Choroid plexus epithelial cell (primary cell): ENCODE results near the gene SPEM2.

ENCODE experiments used
- DNase-seq: peaks from one replicate; pipeline ENCODE4 v3.0.0-alpha.2; 2010; ENCODE audit warnings: low read depth
- H3K4me3 ChIP-seq: 2 replicates; pipeline ENCODE4 v1.5.1; 2011; ENCODE audit warnings: low read depth, mild to moderate bottlenecking, control low read depth, low read length, moderate library complexity
- TF ChIP-seq, protein P1 (sequence below): conservative IDR thresholded peaks from 2 replicates; pipeline ENCODE4 v1.5.1; 2011; ENCODE audit warnings: low read depth, mild to moderate bottlenecking, control low read depth, inconsistent platforms, low read length, moderate library complexity

Gene SPEM2

DNA sequence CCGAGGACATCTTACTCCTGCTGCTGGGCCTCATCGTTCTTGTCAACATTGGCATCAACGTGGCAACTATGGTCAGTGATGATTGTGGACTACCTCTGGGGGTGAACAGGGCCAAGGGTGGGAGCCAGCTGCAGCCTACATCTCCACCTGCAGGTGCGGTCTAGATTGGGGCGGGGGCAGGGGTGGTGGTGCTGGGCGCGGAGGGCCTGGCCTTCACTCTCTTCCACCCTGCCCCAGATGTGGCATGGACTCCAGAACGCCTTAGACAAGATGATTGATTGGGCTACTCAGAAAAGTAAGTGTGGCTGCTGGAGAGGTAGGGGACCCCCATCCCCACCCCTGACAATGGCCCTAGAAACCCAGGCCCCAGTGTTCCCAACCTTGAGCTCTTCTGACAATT, 340 bp downstream of the SPEM2 start:
- H3K4me3 ChIP-seq, result no peak overlapping the region
- TF ChIP-seq, protein P1, sequence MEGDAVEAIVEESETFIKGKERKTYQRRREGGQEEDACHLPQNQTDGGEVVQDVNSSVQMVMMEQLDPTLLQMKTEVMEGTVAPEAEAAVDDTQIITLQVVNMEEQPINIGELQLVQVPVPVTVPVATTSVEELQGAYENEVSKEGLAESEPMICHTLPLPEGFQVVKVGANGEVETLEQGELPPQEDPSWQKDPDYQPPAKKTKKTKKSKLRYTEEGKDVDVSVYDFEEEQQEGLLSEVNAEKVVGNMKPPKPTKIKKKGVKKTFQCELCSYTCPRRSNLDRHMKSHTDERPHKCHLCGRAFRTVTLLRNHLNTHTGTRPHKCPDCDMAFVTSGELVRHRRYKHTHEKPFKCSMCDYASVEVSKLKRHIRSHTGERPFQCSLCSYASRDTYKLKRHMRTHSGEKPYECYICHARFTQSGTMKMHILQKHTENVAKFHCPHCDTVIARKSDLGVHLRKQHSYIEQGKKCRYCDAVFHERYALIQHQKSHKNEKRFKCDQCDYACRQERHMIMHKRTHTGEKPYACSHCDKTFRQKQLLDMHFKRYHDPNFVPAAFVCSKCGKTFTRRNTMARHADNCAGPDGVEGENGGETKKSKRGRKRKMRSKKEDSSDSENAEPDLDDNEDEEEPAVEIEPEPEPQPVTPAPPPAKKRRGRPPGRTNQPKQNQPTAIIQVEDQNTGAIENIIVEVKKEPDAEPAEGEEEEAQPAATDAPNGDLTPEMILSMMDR, result no peak
- DNase-seq, result no peak

DNA sequence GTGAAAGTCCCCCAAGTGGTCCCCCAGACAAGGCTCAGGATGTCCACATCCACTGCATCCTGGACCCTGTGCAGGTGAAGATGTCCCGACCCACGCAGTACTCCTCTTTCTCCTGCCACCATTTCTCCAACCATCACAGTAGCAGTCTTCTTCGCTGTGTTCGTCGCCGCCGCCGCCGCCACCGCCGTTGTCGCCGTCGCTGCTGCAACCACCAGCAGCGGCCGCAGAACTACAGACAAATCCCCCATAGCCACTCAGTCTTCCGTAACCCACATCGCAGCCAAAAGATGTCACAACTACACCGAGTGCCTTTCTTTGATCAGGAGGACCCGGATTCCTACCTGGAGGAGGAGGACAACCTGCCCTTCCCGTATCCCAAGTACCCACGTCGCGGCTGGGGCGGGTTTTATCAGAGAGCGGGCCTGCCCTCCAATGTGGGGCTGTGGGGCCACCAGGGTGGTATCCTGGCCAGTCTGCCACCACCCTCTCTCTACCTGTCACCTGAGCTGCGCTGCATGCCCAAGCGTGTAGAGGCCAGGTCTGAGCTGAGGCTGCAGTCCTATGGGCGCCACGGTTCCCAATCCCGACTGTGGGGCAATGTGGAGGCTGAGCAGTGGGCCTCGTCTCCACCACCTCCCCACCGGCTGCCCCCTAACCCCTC, 917 bp downstream of the SPEM2 start:
- no peak overlapping the region for H3K4me3 ChIP-seq
- DNase-seq, result no peak
- TF ChIP-seq, protein P1, result no peak

- TF ChIP-seq, protein P1, result no peak
- no peak for DNase-seq
- no peak overlapping the region for H3K4me3 ChIP-seq
These were observed 1.6 kb downstream of the SPEM2 start for GRCh38 chr17:7426896-7427489.

DNA sequence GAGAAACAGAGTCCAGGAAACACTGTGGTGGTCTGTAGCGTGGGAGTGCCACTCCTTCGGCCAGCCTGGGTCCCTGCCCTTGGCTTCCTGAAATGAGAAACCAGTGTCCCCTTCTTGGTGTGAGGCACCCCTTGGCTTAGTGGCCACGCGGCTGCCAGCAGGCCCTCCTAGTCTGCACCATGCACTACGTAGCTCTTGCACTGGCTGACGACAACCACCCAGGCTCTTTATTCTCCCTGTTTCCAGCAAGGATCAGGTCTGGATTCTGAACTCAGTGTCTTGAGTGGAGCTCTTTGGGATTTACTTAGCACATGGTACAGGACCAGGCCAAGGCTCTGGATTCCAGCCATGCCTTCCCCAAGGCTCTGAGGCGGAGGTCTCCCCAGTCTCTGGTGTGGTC, 2.1 kb downstream of the SPEM2 start:
- no peak for DNase-seq
- TF ChIP-seq, protein P1, result no peak
- H3K4me3 ChIP-seq, result no peak overlapping the region

DNA sequence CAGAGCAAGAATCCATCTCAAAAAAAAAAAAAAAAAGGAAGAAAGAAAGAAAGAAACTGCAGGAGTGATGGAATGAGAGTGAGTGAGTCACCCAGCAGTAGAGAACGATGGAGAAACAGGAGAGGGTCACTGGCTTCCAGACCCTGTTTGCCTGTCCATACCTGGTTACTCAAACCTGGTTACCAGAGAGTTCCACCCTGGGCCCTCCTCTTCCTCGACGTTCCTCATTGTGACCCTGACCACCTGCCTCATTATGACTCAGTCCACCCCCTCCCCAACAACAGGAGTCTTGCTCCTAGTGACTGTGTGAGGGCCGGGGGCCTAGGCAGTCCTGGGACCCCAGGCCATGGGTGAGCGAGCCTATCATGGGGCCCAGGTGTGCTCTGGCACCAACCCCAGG, 3.1 kb downstream of the SPEM2 start, which contains the start of gene SPEM3:
SPEM3 (plus strand) TSS at position 301 of the 400 bp plus-strand sequence; CDS start at position 347, 46 bp downstream.
- no peak within 1 kb of the TSS for H3K4me3 ChIP-seq
- TF ChIP-seq, protein P1, result no peak
- DNase-seq, result no peak

- no peak for DNase-seq
- TF ChIP-seq, protein P1, result no peak
- H3K4me3 ChIP-seq, result no peak overlapping the region
These were observed 4.3 kb downstream of the SPEM2 start for GRCh38 chr17:7429722-7430121.

DNA sequence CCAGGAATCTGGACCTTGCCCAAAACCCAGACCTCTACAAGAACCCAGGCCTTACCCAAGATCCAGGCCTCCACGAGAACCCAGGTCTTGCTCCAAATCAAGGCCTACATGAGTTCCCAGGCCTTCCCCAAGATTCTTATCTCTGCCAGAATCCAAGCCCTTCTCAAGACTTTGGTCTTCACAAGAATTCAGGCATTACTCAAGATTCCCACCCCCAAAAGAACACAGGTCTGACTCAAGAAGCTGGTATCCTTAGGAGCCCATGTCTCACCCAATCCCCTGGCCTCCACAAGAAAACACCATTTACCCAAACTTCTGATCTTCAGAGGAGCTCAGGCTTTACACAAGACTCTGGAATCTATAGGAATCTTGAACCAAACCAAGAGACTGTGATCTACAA, 5.8 kb downstream of the SPEM2 start:
- no peak for DNase-seq
- TF ChIP-seq, protein P1, result no peak
- H3K4me3 ChIP-seq, result no peak overlapping the region
